GM10266 (cell line): ENCODE data around the gene TAS2R42.

Experiments
- DNase-seq: peaks from one replicate; pipeline ENCODE4 v3.0.0; 2012; ENCODE audit errors: extremely low spot score
- CTCF ChIP-seq: IDR thresholded peaks from 2 replicates; pipeline ENCODE4 v1.5.1; 2012; ENCODE audit warnings: mild to moderate bottlenecking, low read depth; ENCODE audit not compliant: control insufficient read depth, insufficient read depth; ENCODE audit errors: missing control alignments

The TAS2R42 gene

GRCh38 chr12:11183011-11183410 is 3.7 kb downstream of the TAS2R42 start:
- no peak for DNase-seq
- TF ChIP-seq CTCF, result no peak

GRCh38 chr12:11182529-11182928 is 4.2 kb downstream of the TAS2R42 start:
- no peak for DNase-seq
- no peak for TF ChIP-seq CTCF

DNA sequence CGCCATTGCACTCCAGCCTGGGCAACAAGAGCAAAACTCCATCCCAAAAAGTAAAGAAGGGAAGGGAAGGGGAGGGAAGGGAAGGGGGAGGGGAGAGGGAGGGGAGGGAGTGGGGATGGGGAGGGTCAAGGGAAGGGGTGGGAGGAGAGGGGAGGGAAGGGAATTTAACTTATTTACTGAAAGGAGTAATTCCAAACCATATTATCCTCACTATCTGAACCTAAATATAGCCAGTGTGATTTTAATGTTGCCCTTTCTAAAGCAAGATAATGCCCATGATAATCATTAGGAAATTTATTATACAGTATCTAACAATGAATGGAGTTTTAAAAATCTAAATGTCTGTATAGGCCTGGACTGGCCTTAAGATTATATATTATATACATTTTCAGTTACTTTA is 8.5 kb downstream of the TAS2R42 start:
- no peak for TF ChIP-seq CTCF
- no peak for DNase-seq

GRCh38 chr12:11174022-11174421 is 12.7 kb downstream of the TAS2R42 start:
- no peak for TF ChIP-seq CTCF
- no peak for DNase-seq

GRCh38 chr12:11171969-11172675 is 14.6 kb downstream of the TAS2R42 start:
- DNase-seq, result no peak
- no peak for TF ChIP-seq CTCF

DNA sequence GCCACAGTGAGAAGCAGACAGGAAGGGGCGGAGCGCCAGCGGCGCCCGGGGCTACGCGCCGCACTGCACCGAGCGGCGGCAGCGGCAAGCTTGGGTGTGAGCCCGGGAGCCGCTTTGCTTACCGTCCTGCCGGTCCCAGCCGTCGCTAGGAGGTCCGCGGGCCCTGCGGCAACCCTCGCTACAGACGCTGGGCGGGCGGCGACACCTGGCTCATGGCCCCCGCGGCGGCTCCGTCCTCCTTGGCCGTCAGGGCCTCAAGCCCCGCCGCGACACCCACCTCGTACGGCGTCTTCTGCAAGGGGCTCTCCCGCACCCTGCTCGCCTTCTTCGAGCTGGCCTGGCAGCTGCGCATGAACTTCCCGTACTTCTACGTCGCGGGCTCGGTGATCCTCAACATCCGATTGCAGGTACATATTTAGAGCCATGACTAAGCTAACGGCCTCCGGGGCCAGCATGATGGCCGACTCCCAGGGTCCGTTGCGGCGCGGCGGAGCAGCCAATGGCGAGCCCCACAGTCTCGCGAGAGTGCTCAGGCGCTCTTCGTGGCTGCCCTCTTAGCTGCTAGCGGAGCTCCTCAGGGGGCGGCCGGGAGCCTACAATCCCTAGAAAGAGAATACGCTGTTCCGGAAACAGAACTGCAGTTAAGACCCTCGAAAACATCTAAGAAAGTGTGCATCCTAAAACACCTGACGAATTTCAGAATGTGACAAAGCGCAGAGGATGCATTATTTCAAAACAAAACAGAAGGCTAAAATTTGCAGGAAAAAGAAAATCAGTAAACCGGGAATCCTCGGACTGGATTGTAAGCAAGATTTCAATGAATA is 15.4 kb downstream of the TAS2R42 start, which contains the start of gene SMIM10L1:
TSS of gene SMIM10L1 (plus strand) at position 50 of the 824 bp plus-strand sequence. CDS start at position 213, 163 bp downstream.
- TF ChIP-seq CTCF, result no peak
- peak; percentile 87 for DNase-seq

GRCh38 chr12:11170810-11171144 is 16.0 kb downstream of the TAS2R42 start:
- TF ChIP-seq CTCF, result no peak
- DNase-seq, result no peak
